SU-DHL-6 (cell line): Measurements from ENCODE around the gene MAB21L1.

Experiments used
- H2AFZ ChIP-seq: fragments of 200-600 bp; sonication (generic); 2 replicates; pipeline ENCODE4 v1.6.1; 2014; ENCODE audit warnings: low read depth, mild to moderate bottlenecking, moderate library complexity, mixed read lengths, antibody characterized with exemption, low read length; ENCODE audit not compliant: severe bottlenecking
- H3F3A ChIP-seq: fragments of 200-600 bp; shearing (Covaris generic); 2 replicates; pipeline ENCODE4 v1.6.0; 2016; ENCODE audit warnings: antibody characterized with exemption, mild to moderate bottlenecking; ENCODE audit not compliant: insufficient read depth
- H3K27ac ChIP-seq: fragments of 200-600 bp; sonication (generic); 2 replicates; pipeline ENCODE4 v1.5.1; 2016; ENCODE audit warnings: low read depth, mild to moderate bottlenecking, low read length, moderate library complexity, mixed read lengths
- H3K27me3 ChIP-seq: fragments of 200-600 bp; sonication (generic), shearing (Covaris generic); 2 replicates; pipeline ENCODE4 v1.6.0; 2014; ENCODE audit warnings: mild to moderate bottlenecking, low read length
- H3K36me3 ChIP-seq: fragments of 200-600 bp; sonication (generic); 2 replicates; pipeline ENCODE4 v1.6.1; 2014; ENCODE audit warnings: mild to moderate bottlenecking, low read length, mixed read lengths
- H3K4me2 ChIP-seq: fragments of 300-600, 200-600 bp; shearing (Covaris generic), sonication (generic); 2 replicates; pipeline ENCODE4 v1.6.0; 2014; ENCODE audit warnings: low read length, low read depth, mild to moderate bottlenecking; ENCODE audit not compliant: poor library complexity, severe bottlenecking
- H3K4me3 ChIP-seq: fragments of 200-600 bp; sonication (generic); 2 replicates; pipeline ENCODE4 v1.5.1; 2014; ENCODE audit warnings: antibody characterized with exemption, low read length, mild to moderate bottlenecking, mixed read lengths; ENCODE audit not compliant: insufficient read depth, poor library complexity, severe bottlenecking
- H3K79me2 ChIP-seq: fragments of 200-600 bp; sonication (generic); 2 replicates; pipeline ENCODE4 v1.6.1; 2014; ENCODE audit warnings: mild to moderate bottlenecking, low read length, moderate library complexity; ENCODE audit not compliant: insufficient read depth
- H3K9ac ChIP-seq: fragments of 200-600 bp; sonication (generic); 2 replicates; pipeline ENCODE4 v1.7.0; 2014; ENCODE audit warnings: mild to moderate bottlenecking, low read length
- H3K9me2 ChIP-seq: fragments of 200-600 bp; sonication (generic); replicated peaks from 2 replicates; pipeline ENCODE4 v1.6.1; 2014; ENCODE audit warnings: low read length; ENCODE audit not compliant: insufficient read depth
- H3K9me3 ChIP-seq: fragments of 200-600 bp; sonication (generic); 2 replicates; pipeline ENCODE4 v1.6.1; 2014; ENCODE audit warnings: low read length, mixed read lengths; ENCODE audit not compliant: insufficient read depth
- H4K20me1 ChIP-seq: fragments of 200-600 bp; sonication (generic); 2 replicates; pipeline ENCODE4 v1.6.1; 2014; ENCODE audit warnings: low read depth, mild to moderate bottlenecking, antibody characterized with exemption, low read length, moderate library complexity, mixed read lengths
- CTCF ChIP-seq: fragments of 200-600 bp; sonication (generic); IDR thresholded peaks from one replicate; pipeline ENCODE4 v1.5.1; 2017; ENCODE audit warnings: antibody characterized with exemption, mild to moderate bottlenecking, low read length, moderate library complexity; ENCODE audit not compliant: insufficient read depth, poor library complexity, severe bottlenecking
- EZH2phosphoT487 ChIP-seq: fragments of 200-600 bp; sonication (generic), shearing (Covaris generic); conservative IDR thresholded peaks from 2 replicates; pipeline ENCODE4 v1.6.1; 2018; ENCODE audit warnings: mild to moderate bottlenecking, antibody characterized with exemption, low read length, moderate library complexity, mixed read lengths

The MAB21L1 gene

DNA sequence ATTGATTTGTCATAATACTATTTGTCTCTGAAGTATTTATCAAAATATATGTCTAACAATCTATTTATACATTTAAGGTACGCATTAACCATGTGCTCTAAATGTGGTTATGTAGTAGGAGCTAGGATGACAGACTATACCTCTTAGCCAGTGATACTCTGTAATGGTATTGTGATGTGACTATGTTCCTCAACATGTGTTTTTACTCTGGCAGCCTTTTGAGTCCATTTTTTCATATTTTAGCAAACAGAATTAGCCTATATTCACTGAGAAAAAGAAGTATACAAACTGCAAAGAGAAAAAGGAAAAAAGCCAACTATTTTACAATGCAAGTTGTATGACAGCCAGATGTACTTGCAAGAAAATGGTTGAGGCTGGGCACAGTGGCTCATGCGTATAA, 26.7 kb downstream of the MAB21L1 start:
- Histone ChIP-seq H3K36me3 (no peaks in the 10 kb centered on the region), H3K9me2 (no peaks in the 10 kb centered on the region), H3K27me3 (no peaks in the 10 kb centered on the region), H3K9ac (no peak overlapping the region), H3K9me3 (no peaks in the 10 kb centered on the region), H3K4me2 (no peak overlapping the region), H3F3A (no peaks in the 10 kb centered on the region), H2AFZ (no peak overlapping the region), H3K79me2 (no peaks in the 10 kb centered on the region), H3K27ac (no peak overlapping the region), H3K4me3 (no peak overlapping the region), H4K20me1 (no peaks in the 10 kb centered on the region)
- TF ChIP-seq CTCF = no peak
- TF ChIP-seq EZH2phosphoT487 = no peak

GRCh38 chr13:35448465-35448864, 28.0 kb downstream of the MAB21L1 start:
- Histone ChIP-seq H3K27me3 (no peaks in the 10 kb centered on the region), H3K36me3 (no peaks in the 10 kb centered on the region), H3F3A (no peaks in the 10 kb centered on the region), H3K79me2 (no peaks in the 10 kb centered on the region), H3K27ac (no peak overlapping the region), H3K4me3 (no peak overlapping the region), H4K20me1 (no peaks in the 10 kb centered on the region), H3K9me2 (no peaks in the 10 kb centered on the region), H2AFZ (no peak overlapping the region), H3K4me2 (no peak overlapping the region), H3K9ac (no peak overlapping the region), H3K9me3 (no peaks in the 10 kb centered on the region)
- TF ChIP-seq EZH2phosphoT487 (no peak), CTCF (no peak)
